Tibial nerve (tissue), 4 donors: ENCODE data around the gene KBTBD2. TPM values are rescaled to one million over a fixed set of nuclear protein-coding genes. Genes with fewer than 3 reads are reported as not detected.

Experiments
- DNase-seq, 2 donors: peaks; one replicate each; pipeline ENCODE4 v3.0.0-alpha.2; 2019; ENCODE audit warnings: low spot score in 2 of 2
- H3K27ac ChIP-seq, 4 donors: fragments of 200-600 bp; sonication (generic) in 3 of 4; one replicate each; pipeline ENCODE4 v1.5.1; 2017 to 2019; ENCODE audit warnings: mild to moderate bottlenecking in 1 of 4
- H3K27me3 ChIP-seq, 2 donors: fragments of 200-600 bp; sonication (generic) in 1 of 2; one replicate each; pipeline versions ENCODE4 v1.5.1 to v1.6.0; 2017 to 2019
- H3K36me3 ChIP-seq, 3 donors: fragments of 200-600 bp; sonication (generic); one replicate each; pipeline ENCODE4 v1.5.1; 2018 to 2019
- H3K4me1 ChIP-seq, 4 donors: fragments of 200-600 bp; sonication (generic) in 3 of 4; one replicate each; pipeline ENCODE4 v1.5.1; 2017 to 2019
- H3K4me3 ChIP-seq, 4 donors: fragments of 200-600 bp; sonication (generic) in 3 of 4; one replicate each; pipeline ENCODE4 v1.5.1; 2017 to 2019; ENCODE audit warnings: mild to moderate bottlenecking in 1 of 4, moderate library complexity in 1 of 4
- H3K9me3 ChIP-seq, 4 donors: fragments of 200-600 bp; sonication (generic) in 3 of 4; one replicate each; pipeline ENCODE4 v1.5.1; 2017 to 2019
- CTCF ChIP-seq, 5 experiments: fragments of 200-600 bp in 3 of 5; fragments of 450-650 bp in 2 of 5; sonication (generic) in 3 of 5; IDR thresholded peaks; one replicate each; pipeline ENCODE4 v1.5.1; 2016 to 2019; ENCODE audit warnings: antibody characterized with exemption in 5 of 5, mild to moderate bottlenecking in 3 of 5, moderate library complexity in 2 of 5
- EP300 ChIP-seq, 2 donors: sonication (generic); formaldehyde crosslinking; IDR thresholded peaks; one replicate each; pipeline ENCODE4 v1.6.1; 2017; ENCODE audit warnings: antibody characterized with exemption in 2 of 2, mild to moderate bottlenecking in 1 of 2
- POLR2A ChIP-seq, 2 donors: fragments of 450-650 bp; IDR thresholded peaks; one replicate each; pipeline ENCODE4 v1.6.1; 2017; ENCODE audit warnings: antibody characterized with exemption in 2 of 2, mild to moderate bottlenecking in 2 of 2, moderate library complexity in 2 of 2
- WGBS, 2 donors: methylation state at CpG; one replicate each; pipeline ENCODE4 v1.1.5; 2018; 5-methylcytosine and 5-hydroxymethylcytosine counted together
- total RNA-seq, 4 donors: library from RNA; depleted of rRNA; stranded (reverse); fragments of >200 nt; gene quantifications; one replicate each; pipeline ENCODE4 v1.1.0, GENCODE V29; 2016

KBTBD2 gene
- total RNA-seq, 4 donors from 2014 or later, result 29.1 to 46.7 (median 42.7) TPM

GRCh38 chr7:32893207-32893524, 1.6 kb upstream of the KBTBD2 start:
- no peak for TF ChIP-seq EP300 (IDR thresholded peaks at IDR 0.05)
- no peak for TF ChIP-seq CTCF (IDR thresholded peaks at IDR 0.05)
- TF ChIP-seq POLR2A (IDR thresholded peaks at IDR 0.05), result no peak
- Histone ChIP-seq H3K27me3 (no peaks in the 10 kb centered on the region), H3K36me3 (no peaks in the 10 kb centered on the region), H3K27ac (peak overlapping the region; percentile 94 to 99 (median 97)), H3K4me1 (peaks cover 0 to 31% (median 19%) of the 10 kb centered on the region in 4 donors), H3K9me3 (no peaks in the 10 kb centered on the region), H3K4me3 (peak overlapping the region in 1 of 4 donors; percentile 98)
- WGBS, 2 donors, result 65 to 67% methylated on average over 4 of the region's 4 CpGs
- no peak for DNase-seq

- Histone ChIP-seq H3K9me3 (no peaks in the 10 kb centered on the region), H3K36me3 (no peaks in the 10 kb centered on the region), H3K27ac (peak overlapping the region; percentile 94 to 99 (median 97)), H3K27me3 (no peaks in the 10 kb centered on the region), H3K4me3 (peak overlapping the region; percentile 37 to 98 (median 76)), H3K4me1 (peaks cover 0 to 36% (median 22%) of the 10 kb centered on the region in 4 donors)
- DNase-seq, result peak in 1 of 2 donors; percentile 25
- 0 to 1% methylated on average over 22 of the region's 22 CpGs for WGBS, 2 donors
- TF ChIP-seq EP300 (IDR thresholded peaks at IDR 0.05) (no peak), POLR2A (IDR thresholded peaks at IDR 0.05) (no peak), CTCF (IDR thresholded peaks at IDR 0.05) (no peak)
Measured at GRCh38 chr7:32892521-32893206, 1.1 kb upstream of the KBTBD2 start.

GRCh38 chr7:32891800-32892520, 400 bp upstream of the KBTBD2 start:
- Histone ChIP-seq H3K4me3 (peak overlapping the region; percentile 67 to 98 (median 88)), H3K4me1 (peaks cover 0 to 43% (median 25%) of the 10 kb centered on the region in 4 donors), H3K36me3 (no peaks in the 10 kb centered on the region), H3K27me3 (no peaks in the 10 kb centered on the region), H3K9me3 (no peaks in the 10 kb centered on the region), H3K27ac (peak overlapping the region; percentile 95 to 99 (median 99))
- WGBS, 2 donors, result 0 to 1% methylated on average over 30 to 36 of the region's 85 CpGs
- DNase-seq, result peak; percentile 94
- TF ChIP-seq EP300 (IDR thresholded peaks at IDR 0.05) (peak; percentile 25 to 94), CTCF (IDR thresholded peaks at IDR 0.05) (no peak), POLR2A (IDR thresholded peaks at IDR 0.05) (peak; percentile 40 to 70)

GRCh38 chr7:32890793-32891042, 842 bp downstream of the KBTBD2 start:
- Histone ChIP-seq H3K27ac (peak overlapping the region; percentile 95 to 99 (median 99)), H3K4me1 (peaks cover 0 to 55% (median 30%) of the 10 kb centered on the region in 4 donors), H3K4me3 (peak overlapping the region; percentile 51 to 98 (median 88)), H3K27me3 (no peaks in the 10 kb centered on the region), H3K9me3 (no peaks in the 10 kb centered on the region), H3K36me3 (no peaks in the 10 kb centered on the region)
- DNase-seq, result no peak
- WGBS, 2 donors, result 0% methylated on average over 8 of the region's 8 CpGs
- no peak for TF ChIP-seq CTCF (IDR thresholded peaks at IDR 0.05)
- TF ChIP-seq EP300 (IDR thresholded peaks at IDR 0.05), result peak in 1 of 2 donors; percentile 31
